Fibroblast of lung (primary cell): Measurements from ENCODE around the gene SELL. TPM values are rescaled to one million over a fixed set of nuclear protein-coding genes. Genes with fewer than 3 reads are reported as not detected.
"Not testable (repeated sequence)": the region's sequence is repeated elsewhere in the genome, so short reads cannot be mapped to it uniquely, and the experiment has no call there.

Source experiments
- DNase-seq, 2 donors: peaks; one replicate each; pipeline versions ENCODE4 v3.0.0 to v3.0.0-alpha.2; 2010; ENCODE audit warnings: low read depth in 2 of 2
- H2AFZ ChIP-seq: 2 replicates; pipeline ENCODE4 v1.5.1; 2012; ENCODE audit warnings: low read length, control low read depth, inconsistent platforms
- H3K27ac ChIP-seq: 2 replicates; pipeline ENCODE4 v1.5.1; 2011; ENCODE audit warnings: low read length, control low read depth; ENCODE audit not compliant: insufficient read depth
- H3K27me3 ChIP-seq: 2 replicates; pipeline ENCODE4 v1.5.1; 2011; ENCODE audit warnings: mild to moderate bottlenecking, low read length; ENCODE audit not compliant: control insufficient read depth, insufficient read depth
- H3K36me3 ChIP-seq: 2 replicates; pipeline ENCODE4 v1.5.1; 2011; ENCODE audit warnings: low read length; ENCODE audit not compliant: control insufficient read depth, insufficient read depth
- H3K4me1 ChIP-seq: 2 replicates; pipeline ENCODE4 v1.5.1; 2011; ENCODE audit warnings: low read length; ENCODE audit not compliant: control insufficient read depth, insufficient read depth; ENCODE audit errors: extremely low read depth
- H3K4me2 ChIP-seq: 2 replicates; pipeline ENCODE4 v1.5.1; 2011; ENCODE audit warnings: low read length, control low read depth; ENCODE audit not compliant: insufficient read depth; ENCODE audit errors: extremely low read depth
- H3K4me3 ChIP-seq, 4 experiments: fragments of 200-600 bp in 1 of 4; sonication (generic) in 1 of 4; replicated peaks in 1 of 4; 2 replicates each; pipeline ENCODE4 v1.5.1; 2011 to 2016; ENCODE audit warnings: low read length in 4 of 4, low read depth in 3 of 4, mild to moderate bottlenecking in 3 of 4, control low read depth in 2 of 4, inconsistent platforms in 1 of 4, mixed read lengths in 1 of 4; ENCODE audit not compliant: insufficient read depth in 1 of 4; ENCODE audit errors: control extremely low read depth in 1 of 4
- H3K79me2 ChIP-seq: 2 replicates; pipeline ENCODE4 v1.5.1; 2012; ENCODE audit warnings: mild to moderate bottlenecking, low read length, inconsistent platforms; ENCODE audit not compliant: control insufficient read depth, insufficient read depth
- H3K9ac ChIP-seq: 2 replicates; pipeline ENCODE4 v1.5.1; 2011; ENCODE audit warnings: mild to moderate bottlenecking, low read length, control low read depth; ENCODE audit not compliant: insufficient read depth
- H3K9me3 ChIP-seq: 2 replicates; pipeline ENCODE4 v1.5.1; 2012; ENCODE audit warnings: low read depth, low read length; ENCODE audit not compliant: control insufficient read depth, insufficient read depth
- H4K20me1 ChIP-seq: 2 replicates; pipeline ENCODE4 v1.5.1; 2011; ENCODE audit warnings: low read length; ENCODE audit not compliant: control insufficient read depth, insufficient read depth; ENCODE audit errors: extremely low read depth
- CTCF ChIP-seq, 2 donors: IDR thresholded peaks in 1 of 2; conservative IDR thresholded peaks in 1 of 2; 1 replicate in 1 of 2; 2 replicates in 1 of 2; pipeline ENCODE4 v1.5.1; 2011 to 2012; ENCODE audit warnings: low read length in 2 of 2, control low read depth in 1 of 2, inconsistent platforms in 1 of 2, low read depth in 1 of 2, mild to moderate bottlenecking in 1 of 2
- EZH2 ChIP-seq: IDR thresholded peaks from 2 replicates; pipeline ENCODE4 v1.5.1; 2012; ENCODE audit warnings: low read length, control low read depth, mild to moderate bottlenecking; ENCODE audit errors: missing control alignments
- polyA plus RNA-seq, 2 donors: library from polyadenylated mRNA; depleted of rRNA in 1 of 2; stranded (reverse) in 1 of 2; unstranded in 1 of 2; fragments of >200 nt; gene quantifications; 2 replicates each; pipeline ENCODE4 v1.2.1, GENCODE V29; 2011 to 2012; ENCODE audit warnings: missing spikeins in 1 of 2
- total RNA-seq: library from RNA; depleted of rRNA; stranded (reverse); fragments of >200 nt; gene quantifications from 2 replicates; pipeline ENCODE4 v1.2.1, GENCODE V29; 2014

The SELL gene
- total and polyA plus RNA-seq, 2 donors (not counting 1 experiment from before 2014, with no cell fraction given): 0.06 to 0.17 TPM

DNA sequence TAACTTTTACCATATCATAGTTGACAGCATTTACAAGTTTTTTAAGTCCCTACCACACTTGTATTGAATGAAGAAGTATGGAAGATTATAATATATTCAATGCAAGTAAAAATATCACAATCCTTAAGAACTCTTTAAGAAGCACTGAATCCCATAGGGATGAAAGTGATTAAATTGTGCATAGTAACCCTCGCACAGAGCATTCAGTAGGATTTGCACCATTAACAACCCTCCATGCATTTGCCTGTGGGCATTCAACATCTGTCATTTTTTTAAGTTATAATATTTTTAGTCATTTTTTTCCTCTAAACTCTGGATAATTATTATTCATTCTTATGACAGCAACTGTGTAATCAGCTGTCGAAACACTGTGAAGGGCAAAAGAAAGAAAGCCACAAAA, 12.3 kb upstream of the SELL start:
- H3K36me3 ChIP-seq: no peaks in the 10 kb centered on the region
- TF ChIP-seq EZH2 (no peak), CTCF (conservative IDR thresholded peaks at IDR 0.05 in 1 of 2, IDR thresholded peaks at IDR 0.05 in 1 of 2; ENCODE audit: low read depth in 1 of 2, low read length in 2 of 2) (no peak)
- H2AFZ ChIP-seq: no peak overlapping the region
- H3K27me3 ChIP-seq: no peaks in the 10 kb centered on the region
- H3K27ac ChIP-seq: no peak overlapping the region
- H3K79me2 ChIP-seq: no peaks in the 10 kb centered on the region
- H3K4me1 ChIP-seq: no peaks in the 10 kb centered on the region
- no peaks in the 10 kb centered on the region for H3K9me3 ChIP-seq
- H3K4me3 ChIP-seq: no peak overlapping the region
- H3K4me2 ChIP-seq: no peak overlapping the region
- H3K9ac ChIP-seq: no peak overlapping the region
- DNase-seq: no peak
- H4K20me1 ChIP-seq: no peaks in the 10 kb centered on the region

GRCh38 chr1:169722779-169723178, 11.4 kb upstream of the SELL start:
- no peak overlapping the region for H3K4me2 ChIP-seq
- H2AFZ ChIP-seq: no peak overlapping the region

GRCh38 chr1:169715100-169715499, 3.7 kb upstream of the SELL start:
- not testable (repeated sequence) for H3K9me3 ChIP-seq, DNase-seq, H3K4me1 ChIP-seq, H3K4me2 ChIP-seq, H3K9ac ChIP-seq, H3K27me3 ChIP-seq, H3K27ac ChIP-seq, H4K20me1 ChIP-seq, H3K4me3 ChIP-seq, H3K79me2 ChIP-seq, H2AFZ ChIP-seq, H3K36me3 ChIP-seq

More at GRCh38 chr1:169722779-169723178, 11.4 kb upstream of the SELL start:
- Histone ChIP-seq H3K27ac (no peak overlapping the region), H3K4me3 (no peak overlapping the region), H3K27me3 (no peaks in the 10 kb centered on the region), H3K4me1 (no peaks in the 10 kb centered on the region), H4K20me1 (no peaks in the 10 kb centered on the region), H3K79me2 (no peaks in the 10 kb centered on the region), H3K9ac (no peak overlapping the region), H3K9me3 (no peaks in the 10 kb centered on the region), H3K36me3 (no peaks in the 10 kb centered on the region)
- TF ChIP-seq CTCF (conservative IDR thresholded peaks at IDR 0.05 in 1 of 2, IDR thresholded peaks at IDR 0.05 in 1 of 2; ENCODE audit: low read depth in 1 of 2, low read length in 2 of 2) (no peak), EZH2 (no peak)
- no peak for DNase-seq

GRCh38 chr1:169713090-169713489, 1.7 kb upstream of the SELL start:
- H3K4me2 ChIP-seq, H3K9me3 ChIP-seq, H3K36me3 ChIP-seq, H3K4me3 ChIP-seq, DNase-seq, H3K9ac ChIP-seq, H3K4me1 ChIP-seq, H4K20me1 ChIP-seq, H3K27me3 ChIP-seq, H3K79me2 ChIP-seq, H2AFZ ChIP-seq, H3K27ac ChIP-seq: not testable (repeated sequence)
